PFSK-1 (cell line): ENCODE measurements around the gene PARD3B.

ENCODE experiments used
- FOXP2 ChIP-seq: optimal IDR thresholded peaks from 2 replicates; pipeline ENCODE3; 2011; ENCODE audit warnings: borderline replicate concordance, control low read depth, inconsistent platforms; ENCODE audit not compliant: insufficient read depth; ENCODE audit errors: extremely low read length, extremely low read depth
- POLR2AphosphoS5 ChIP-seq: IDR thresholded peaks from 2 replicates; pipeline ENCODE4 v1.6.1; 2012; ENCODE audit warnings: low read depth, mild to moderate bottlenecking, control low read depth, low read length, moderate library complexity
- REST ChIP-seq, 2 experiments: IDR thresholded peaks; 2 replicates each; pipeline versions ENCODE4 v1.6.1 to v1.8.0; 2011 to 2012; ENCODE audit warnings: low read depth in 2 of 2, low read length in 2 of 2, control low read depth in 1 of 2, inconsistent platforms in 1 of 2, mild to moderate bottlenecking in 1 of 2, moderate library complexity in 1 of 2; ENCODE audit not compliant: insufficient read depth in 1 of 2
- SIN3A ChIP-seq: IDR thresholded peaks from 2 replicates; pipeline ENCODE4 v1.6.1; 2012; ENCODE audit warnings: mild to moderate bottlenecking, low read length, moderate library complexity, borderline replicate concordance; ENCODE audit not compliant: insufficient read depth
- TAF1 ChIP-seq: IDR thresholded peaks from 2 replicates; pipeline ENCODE4 v1.6.1; 2012; ENCODE audit warnings: low read length, control low read depth, borderline replicate concordance; ENCODE audit not compliant: insufficient read depth

PARD3B gene

GRCh38 chr2:204808494-204808893 lies 263.2 kb downstream of the PARD3B start:
- TF ChIP-seq TAF1, result no peak
- no peak for TF ChIP-seq SIN3A
- no peak for TF ChIP-seq FOXP2
- TF ChIP-seq REST (IDR thresholded peaks at IDR 0.05; ENCODE audit: insufficient read depth in 1 of 2, low read depth in 2 of 2, low read length in 2 of 2), result no peak
- no peak for TF ChIP-seq POLR2AphosphoS5

GRCh38 chr2:204824751-204825453 lies 279.6 kb downstream of the PARD3B start:
- TF ChIP-seq POLR2AphosphoS5 (no peak), REST (IDR thresholded peaks at IDR 0.05; ENCODE audit: insufficient read depth in 1 of 2, low read depth in 2 of 2, low read length in 2 of 2) (no peak)

GRCh38 chr2:204825681-204826080 lies 280.4 kb downstream of the PARD3B start:
- TF ChIP-seq SIN3A (no peak), REST (IDR thresholded peaks at IDR 0.05; ENCODE audit: insufficient read depth in 1 of 2, low read depth in 2 of 2, low read length in 2 of 2) (no peak), POLR2AphosphoS5 (no peak), FOXP2 (no peak), TAF1 (no peak)

- TF ChIP-seq TAF1 (no peak), SIN3A (no peak), FOXP2 (no peak), POLR2AphosphoS5 (no peak)
Measured at GRCh38 chr2:204827701-204828590, 282.7 kb downstream of the PARD3B start.

- TF ChIP-seq POLR2AphosphoS5, result no peak
- no peak for TF ChIP-seq TAF1
- no peak for TF ChIP-seq REST (IDR thresholded peaks at IDR 0.05; ENCODE audit: insufficient read depth in 1 of 2, low read depth in 2 of 2, low read length in 2 of 2)
- TF ChIP-seq SIN3A, result no peak
- TF ChIP-seq FOXP2, result no peak
Measured at GRCh38 chr2:204834716-204835384, 289.6 kb downstream of the PARD3B start.
